UCSD-AML1 (cell line): ENCODE measurements around the gene FABP6.

Source experiments
- DNase-seq: peaks from one replicate; lab custom pipeline; 2025; ENCODE audit not compliant: unreplicated experiment; lab: John Stamatoyannopoulos, UW

The FABP6 gene

GRCh38 chr5:160260881-160261815 lies 31.8 kb downstream of the FABP6 start:
- peak; percentile 56 for DNase-seq

- DNase-seq: peak; percentile 63
Measured at GRCh38 chr5:160262151-160263074, 33.1 kb downstream of the FABP6 start.

GRCh38 chr5:160263326-160263855 lies 34.1 kb downstream of the FABP6 start:
- DNase-seq: no peak

GRCh38 chr5:160266044-160266443 lies 36.7 kb downstream of the FABP6 start:
- DNase-seq: no peak

- DNase-seq: no peak
Measured at GRCh38 chr5:160266752-160267345, 37.5 kb downstream of the FABP6 start.

- no peak for DNase-seq
Measured at GRCh38 chr5:160268121-160268520, 38.8 kb downstream of the FABP6 start.

- peak; percentile 70 for DNase-seq
Measured at GRCh38 chr5:160269017-160269416, 39.7 kb downstream of the FABP6 start.

GRCh38 chr5:160270704-160271103 lies 41.4 kb downstream of the FABP6 start:
- no peak for DNase-seq

GRCh38 chr5:160271396-160271795 lies 42.1 kb downstream of the FABP6 start:
- peak; percentile 40 for DNase-seq

GRCh38 chr5:160271836-160272235 lies 42.5 kb downstream of the FABP6 start:
- no peak for DNase-seq

GRCh38 chr5:160272264-160272663 lies 43.0 kb downstream of the FABP6 start:
- no peak for DNase-seq

GRCh38 chr5:160272889-160273288 lies 43.6 kb downstream of the FABP6 start:
- no peak for DNase-seq

GRCh38 chr5:160274483-160274931 lies 45.2 kb downstream of the FABP6 start:
- DNase-seq: no peak

GRCh38 chr5:160278343-160278742 lies 49.0 kb downstream of the FABP6 start:
- no peak for DNase-seq

GRCh38 chr5:160280384-160281095 lies 51.2 kb downstream of the FABP6 start:
- DNase-seq: no peak

GRCh38 chr5:160281275-160281674 lies 52.0 kb downstream of the FABP6 start:
- DNase-seq: no peak

- no peak for DNase-seq
Measured at GRCh38 chr5:160284291-160284873, 55.1 kb downstream of the FABP6 start.

GRCh38 chr5:160285316-160285715 lies 56.0 kb downstream of the FABP6 start:
- DNase-seq: no peak

GRCh38 chr5:160286947-160287346 lies 57.6 kb downstream of the FABP6 start:
- DNase-seq: no peak
